NOMO-1 (cell line): ENCODE measurements around the gene GALNTL6.
A peak's percentile ranks its signal among the peaks of the same experiment; 100 is the strongest.

Experiments
- DNase-seq, 2 experiments: peaks; one replicate each; lab custom pipeline; 2025; ENCODE audit not compliant: unreplicated experiment in 2 of 2; lab: John Stamatoyannopoulos, UW

The GALNTL6 gene

GRCh38 chr4:172099376-172099775 lies 286.2 kb downstream of the GALNTL6 start:
- DNase-seq = no peak

GRCh38 chr4:172103456-172103855 lies 290.3 kb downstream of the GALNTL6 start:
- DNase-seq = no peak

- no peak for DNase-seq
These were observed 291.3 kb downstream of the GALNTL6 start for GRCh38 chr4:172104539-172104938.

GRCh38 chr4:172105918-172106317 lies 292.7 kb downstream of the GALNTL6 start:
- DNase-seq = no peak

GRCh38 chr4:172109466-172109865 lies 296.3 kb downstream of the GALNTL6 start:
- DNase-seq = no peak

- DNase-seq = no peak
These were observed 311.6 kb downstream of the GALNTL6 start for GRCh38 chr4:172124656-172125308.

GRCh38 chr4:172125443-172125842 lies 312.2 kb downstream of the GALNTL6 start:
- DNase-seq = no peak

- DNase-seq = no peak
These were observed 314.0 kb downstream of the GALNTL6 start for GRCh38 chr4:172127168-172127567.

GRCh38 chr4:172129593-172129992 lies 316.4 kb downstream of the GALNTL6 start:
- DNase-seq = no peak

GRCh38 chr4:172134521-172134920 lies 321.3 kb downstream of the GALNTL6 start:
- no peak for DNase-seq

GRCh38 chr4:172141025-172141424 lies 327.8 kb downstream of the GALNTL6 start:
- no peak for DNase-seq

- DNase-seq = peak in 1 of 2 experiments; percentile 37
These were observed 329.1 kb downstream of the GALNTL6 start for GRCh38 chr4:172142281-172142741.

GRCh38 chr4:172143605-172144314 lies 330.6 kb downstream of the GALNTL6 start:
- DNase-seq = peak; percentile 29 to 63

GRCh38 chr4:172147687-172148086 lies 334.5 kb downstream of the GALNTL6 start:
- no peak for DNase-seq

GRCh38 chr4:172149329-172149728 lies 336.1 kb downstream of the GALNTL6 start:
- no peak for DNase-seq

GRCh38 chr4:172152284-172152683 lies 339.1 kb downstream of the GALNTL6 start:
- DNase-seq = no peak

GRCh38 chr4:172153719-172154118 lies 340.5 kb downstream of the GALNTL6 start:
- DNase-seq = no peak

GRCh38 chr4:172155838-172156345 lies 342.7 kb downstream of the GALNTL6 start:
- no peak for DNase-seq

- DNase-seq = no peak
These were observed 344.7 kb downstream of the GALNTL6 start for GRCh38 chr4:172157946-172158345.

- no peak for DNase-seq
These were observed 350.0 kb downstream of the GALNTL6 start for GRCh38 chr4:172163215-172163614.

GRCh38 chr4:172168888-172169287 lies 355.7 kb downstream of the GALNTL6 start:
- no peak for DNase-seq

GRCh38 chr4:172169871-172170270 lies 356.7 kb downstream of the GALNTL6 start:
- no peak for DNase-seq
